Activated naive CD8-positive, alpha-beta T cell treated with anti-CD3 and anti-CD28 coated beads for 36 hours (primary cell): ENCODE data around the gene FOXD1. TPM values are rescaled to one million over a fixed set of nuclear protein-coding genes. Genes with fewer than 3 reads are reported as not detected.
"Not testable (repeated sequence)": the region's sequence is repeated elsewhere in the genome, so short reads cannot be mapped to it uniquely, and the experiment has no call there.

Source experiments
- DNase-seq: peaks from one replicate; pipeline ENCODE4 v3.0.0; 2021
- H3K27ac Mint-ChIP-seq: one replicate; pipeline ENCODE4 v1.8.0; 2022; ENCODE audit warnings: mild to moderate bottlenecking, moderate library complexity, mixed read lengths
- H3K27me3 Mint-ChIP-seq: one replicate; pipeline ENCODE4 v1.8.0; 2022; ENCODE audit warnings: mild to moderate bottlenecking, mixed read lengths
- H3K36me3 Mint-ChIP-seq: one replicate; pipeline ENCODE4 v1.8.0; 2021; ENCODE audit warnings: mild to moderate bottlenecking, mixed read lengths
- H3K4me1 Mint-ChIP-seq: one replicate; pipeline ENCODE4 v1.8.0; 2021; ENCODE audit warnings: mixed read lengths
- H3K4me3 Mint-ChIP-seq: one replicate; pipeline ENCODE4 v1.8.0; 2022; ENCODE audit warnings: mild to moderate bottlenecking, moderate library complexity, mixed read lengths
- H3K9me3 Mint-ChIP-seq: one replicate; pipeline ENCODE4 v1.8.0; 2022; ENCODE audit warnings: mixed read lengths
- total RNA-seq, 2 experiments: library from RNA; stranded (reverse); gene quantifications; one replicate each; pipeline ENCODE4 v1.2.3, GENCODE V29; 2021

Gene FOXD1
- total RNA-seq, 2 experiments from 2014 or later, result 0.45 to 0.58 TPM

DNA sequence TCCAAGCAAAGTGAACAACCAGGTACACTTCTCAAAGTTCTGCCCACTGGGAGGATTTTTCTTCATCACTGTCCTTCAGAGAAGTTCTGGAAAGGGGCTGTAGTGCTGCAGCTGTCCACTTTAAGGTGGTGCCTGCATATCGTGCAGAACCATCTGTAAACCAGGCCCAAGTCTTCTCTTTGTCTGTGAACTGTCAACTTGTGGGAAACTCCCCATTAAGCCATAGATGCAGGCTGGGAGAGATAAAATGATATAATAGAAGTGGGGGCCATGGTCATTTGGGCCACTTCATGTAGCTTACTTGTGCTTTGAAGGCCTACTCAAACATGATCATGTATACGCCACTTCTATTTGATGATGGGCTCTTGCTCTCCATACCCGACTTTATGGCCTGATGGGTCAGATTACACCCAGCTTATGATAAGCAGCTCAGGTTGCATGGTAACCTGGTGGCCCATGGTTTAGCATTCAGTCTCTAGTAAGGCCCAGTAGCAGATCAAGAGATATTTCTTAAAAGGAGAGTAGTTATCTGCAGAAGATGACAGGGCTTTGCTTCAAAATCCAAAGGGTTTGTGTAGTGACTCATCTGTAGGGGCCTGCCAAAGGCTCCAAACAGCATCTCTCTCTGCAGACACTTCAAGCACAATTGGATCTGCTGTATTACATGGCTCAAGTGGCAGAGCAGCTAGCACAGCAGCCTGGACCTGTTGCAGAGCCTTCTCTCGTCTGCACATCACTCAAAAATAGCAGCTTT is 34.0 kb upstream of the FOXD1 start:
- no peaks in the 10 kb centered on the region for H3K4me1 Mint-ChIP-seq
- H3K36me3 Mint-ChIP-seq, result no peaks in the 10 kb centered on the region
- H3K4me3 Mint-ChIP-seq, result no peak overlapping the region
- H3K27me3 Mint-ChIP-seq, result peaks cover 31% of the 10 kb centered on the region
- H3K9me3 Mint-ChIP-seq, result no peaks in the 10 kb centered on the region
- no peak overlapping the region for H3K27ac Mint-ChIP-seq
- DNase-seq, result no peak

DNA sequence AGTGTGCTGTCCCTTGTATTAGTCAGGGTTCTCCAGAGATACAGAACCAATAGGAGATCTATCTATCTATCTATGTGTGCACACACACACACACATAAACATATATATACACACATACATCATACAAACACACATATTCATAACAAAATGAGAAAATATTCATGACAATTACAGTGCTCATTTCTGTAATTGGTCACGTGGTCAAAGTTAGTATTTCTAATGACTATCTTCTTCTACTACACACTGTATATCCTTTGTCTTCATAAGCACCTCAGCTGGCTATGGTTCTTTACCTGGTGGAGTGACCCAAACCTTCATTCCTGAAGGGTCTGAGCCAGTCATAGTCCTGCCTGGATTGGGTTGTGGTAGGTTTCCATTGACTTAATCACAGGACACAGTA is 31.9 kb upstream of the FOXD1 start:
- Mint-ChIP-seq H3K27me3 (peaks cover 22% of the 10 kb centered on the region), H3K9me3 (no peaks in the 10 kb centered on the region)

DNA sequence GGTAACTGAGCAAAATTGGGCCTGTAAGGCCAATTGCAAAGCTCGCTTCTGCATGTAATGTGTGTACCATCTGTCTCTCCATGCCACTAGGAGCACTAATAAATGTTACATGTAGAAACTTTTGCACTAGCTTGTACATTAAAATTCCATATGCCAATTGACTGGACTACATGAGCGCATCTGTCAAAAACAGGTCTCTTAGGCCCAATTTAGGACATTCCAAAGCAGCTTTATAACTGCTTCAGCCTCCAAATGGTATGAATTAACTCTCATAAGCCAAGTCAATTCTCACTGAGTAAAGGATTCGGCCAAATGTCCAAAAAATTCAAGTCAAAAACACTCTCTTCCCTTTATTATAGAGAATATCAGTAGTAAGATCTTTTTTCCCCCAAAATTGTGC is 23.5 kb upstream of the FOXD1 start:
- Mint-ChIP-seq H3K4me3 (no peak overlapping the region), H3K9me3 (no peaks in the 10 kb centered on the region), H3K27me3 (peaks cover 26% of the 10 kb centered on the region), H3K4me1 (no peaks in the 10 kb centered on the region), H3K27ac (no peak overlapping the region), H3K36me3 (no peaks in the 10 kb centered on the region)
- DNase-seq, result no peak

More for the DNA sequence above, 31.9 kb upstream of the FOXD1 start:
- no peak overlapping the region for H3K4me3 Mint-ChIP-seq
- H3K27ac Mint-ChIP-seq, result no peak overlapping the region
- no peak for DNase-seq
- no peaks in the 10 kb centered on the region for H3K4me1 Mint-ChIP-seq
- H3K36me3 Mint-ChIP-seq, result no peaks in the 10 kb centered on the region

DNA sequence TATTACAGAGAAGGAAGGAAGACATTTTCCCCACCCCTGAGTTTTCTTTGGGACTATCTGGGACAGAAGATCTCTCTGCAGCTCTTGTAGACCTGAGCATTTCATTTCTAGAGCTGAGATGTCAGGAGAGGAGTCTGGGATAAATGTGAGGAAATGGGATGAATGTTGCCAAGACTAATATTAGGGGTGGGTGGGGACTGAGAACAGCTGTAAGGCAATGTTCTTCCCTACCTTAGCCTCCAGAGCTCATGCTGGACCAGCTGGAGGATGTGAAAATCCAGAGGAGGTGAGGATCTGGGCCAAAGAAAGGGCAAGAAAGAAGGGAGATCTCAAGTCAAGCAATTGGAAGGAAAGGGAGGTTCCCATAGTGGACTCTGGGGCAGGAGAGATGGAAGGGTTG is 23.1 kb upstream of the FOXD1 start:
- Mint-ChIP-seq H3K4me3 (no peak overlapping the region), H3K27ac (no peak overlapping the region), H3K36me3 (no peaks in the 10 kb centered on the region), H3K9me3 (no peaks in the 10 kb centered on the region), H3K27me3 (peaks cover 26% of the 10 kb centered on the region), H3K4me1 (no peaks in the 10 kb centered on the region)
- no peak for DNase-seq

DNA sequence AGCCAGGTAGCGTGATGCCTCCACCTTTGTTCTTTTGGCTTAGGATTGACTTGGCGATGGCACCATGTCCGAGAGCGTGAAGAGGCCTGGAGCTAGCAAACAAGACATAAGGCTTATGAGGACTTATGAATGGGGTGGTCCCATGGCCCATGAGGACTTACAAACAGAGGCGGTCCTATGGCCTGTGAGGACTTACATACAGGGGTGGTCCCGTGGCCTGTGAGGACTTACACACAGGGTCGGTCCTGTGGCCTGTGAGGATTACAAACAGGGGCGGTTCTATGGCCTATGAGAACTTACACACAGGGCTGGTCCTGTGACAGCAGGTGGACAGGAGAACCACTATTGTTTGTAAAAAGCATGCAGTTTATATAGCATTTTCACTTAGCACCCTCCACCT is 21.3 kb upstream of the FOXD1 start:
- H3K9me3 Mint-ChIP-seq, result no peaks in the 10 kb centered on the region
- no peak for DNase-seq
- no peak overlapping the region for H3K4me3 Mint-ChIP-seq
- no peaks in the 10 kb centered on the region for H3K4me1 Mint-ChIP-seq
- H3K36me3 Mint-ChIP-seq, result no peaks in the 10 kb centered on the region
- peaks cover 34% of the 10 kb centered on the region for H3K27me3 Mint-ChIP-seq
- H3K27ac Mint-ChIP-seq, result no peak overlapping the region

DNA sequence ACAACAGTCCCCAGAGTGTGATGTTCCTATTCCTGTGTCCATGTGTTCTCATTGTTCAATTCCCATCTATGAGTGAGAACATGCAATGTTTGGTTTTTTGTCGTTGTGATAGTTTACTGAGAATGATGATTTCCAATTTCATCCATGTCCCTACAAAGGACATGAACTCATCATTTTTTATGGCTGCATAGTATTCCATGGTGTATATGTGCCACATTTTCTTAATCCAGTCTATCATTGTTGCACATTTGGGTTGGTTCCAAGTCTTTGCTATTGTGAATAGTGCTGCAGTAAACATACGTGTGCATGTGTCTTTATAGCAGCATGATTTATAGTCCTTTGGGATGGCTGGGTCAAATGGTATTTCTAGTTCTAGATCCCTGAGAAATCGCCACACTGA is 20.1 kb upstream of the FOXD1 start:
- H3K4me3 Mint-ChIP-seq, H3K9me3 Mint-ChIP-seq, H3K27ac Mint-ChIP-seq, H3K36me3 Mint-ChIP-seq, H3K4me1 Mint-ChIP-seq, DNase-seq: not testable (repeated sequence)
- peaks cover 37% of the 10 kb centered on the region for H3K27me3 Mint-ChIP-seq

DNA sequence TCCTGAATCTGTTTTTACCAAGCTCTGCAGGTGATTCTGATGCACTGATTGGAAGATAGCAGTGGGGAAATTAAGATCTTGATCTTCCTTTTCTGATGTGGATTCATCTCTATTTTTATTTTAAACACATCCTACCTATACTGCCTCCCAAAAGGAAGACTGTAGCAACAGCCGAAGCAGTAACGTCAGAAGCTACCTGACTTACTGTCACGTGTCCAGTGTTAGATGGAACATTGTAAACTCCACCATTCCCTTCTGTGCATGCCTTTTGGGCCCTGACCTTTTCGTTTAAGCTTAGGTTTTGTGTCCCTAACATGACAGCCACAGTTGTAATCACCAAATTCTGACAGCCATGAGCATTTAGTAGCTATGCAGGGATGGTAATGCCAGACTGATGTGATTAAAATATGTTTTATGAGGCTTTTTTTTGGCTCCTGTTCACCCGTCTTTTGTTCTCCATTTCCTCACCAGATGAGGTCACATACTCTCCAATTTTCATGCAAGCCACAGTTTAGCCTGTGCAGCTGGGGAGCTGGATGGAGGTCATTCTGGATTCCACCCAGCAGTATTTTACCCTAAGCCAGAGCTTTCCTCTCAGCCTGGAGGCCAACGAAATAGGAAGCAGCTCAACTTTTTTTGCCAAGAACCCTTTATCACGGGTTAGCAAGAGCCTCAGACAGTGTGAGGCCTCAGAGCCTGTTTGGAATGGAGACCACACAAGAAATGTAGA is 15.6 kb upstream of the FOXD1 start:
- Mint-ChIP-seq H3K27ac (no peak overlapping the region), H3K27me3 (peaks cover 39% of the 10 kb centered on the region), H3K36me3 (no peaks in the 10 kb centered on the region), H3K9me3 (no peaks in the 10 kb centered on the region), H3K4me1 (no peaks in the 10 kb centered on the region), H3K4me3 (no peak overlapping the region)
- DNase-seq, result no peak

DNA sequence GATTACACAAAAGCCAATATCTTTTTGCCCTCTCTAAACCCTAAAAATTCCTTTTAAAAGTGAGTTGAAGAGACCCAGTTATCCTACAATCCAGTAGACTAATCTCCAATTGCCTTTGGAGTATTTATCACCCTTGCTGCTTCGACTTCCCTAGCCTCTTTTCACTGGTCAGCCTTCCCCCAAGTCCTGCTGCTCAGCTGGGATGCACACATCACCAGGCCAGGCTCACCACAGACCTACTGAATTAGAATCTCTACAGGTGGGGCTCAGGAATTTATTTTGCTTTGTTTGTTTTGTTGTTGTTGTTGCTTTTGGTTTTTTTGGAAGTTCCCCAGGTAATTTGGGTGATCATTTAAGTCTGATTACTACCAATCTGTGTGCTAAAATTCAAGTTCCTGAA is 11.6 kb upstream of the FOXD1 start:
- Mint-ChIP-seq H3K4me3 (no peak overlapping the region), H3K36me3 (no peaks in the 10 kb centered on the region), H3K27ac (no peak overlapping the region), H3K4me1 (no peaks in the 10 kb centered on the region), H3K27me3 (peaks cover 59% of the 10 kb centered on the region), H3K9me3 (no peaks in the 10 kb centered on the region)
- no peak for DNase-seq

DNA sequence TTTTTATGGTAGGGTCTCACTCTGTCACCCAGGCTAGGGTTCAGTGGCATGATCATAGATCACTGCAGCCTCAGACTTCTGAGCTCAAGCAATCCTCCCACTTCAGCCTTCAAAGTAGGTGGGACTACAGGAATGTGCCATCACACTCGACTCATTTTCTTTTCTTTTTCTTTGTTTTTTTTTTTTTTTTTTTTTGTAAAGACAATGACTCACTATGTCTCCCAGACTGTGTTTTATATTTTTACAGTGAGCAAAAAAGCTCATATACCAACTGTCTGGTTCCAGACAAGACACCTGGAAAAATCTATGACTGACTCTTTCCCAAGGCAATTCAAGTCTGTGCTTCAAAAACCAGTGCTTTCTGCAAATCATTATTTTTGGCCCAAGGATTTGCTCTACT is 10.8 kb upstream of the FOXD1 start:
- DNase-seq, result no peak
- Mint-ChIP-seq H3K36me3 (no peaks in the 10 kb centered on the region), H3K27me3 (peaks cover 64% of the 10 kb centered on the region), H3K9me3 (no peaks in the 10 kb centered on the region), H3K4me3 (no peak overlapping the region), H3K4me1 (no peaks in the 10 kb centered on the region), H3K27ac (no peak overlapping the region)

DNA sequence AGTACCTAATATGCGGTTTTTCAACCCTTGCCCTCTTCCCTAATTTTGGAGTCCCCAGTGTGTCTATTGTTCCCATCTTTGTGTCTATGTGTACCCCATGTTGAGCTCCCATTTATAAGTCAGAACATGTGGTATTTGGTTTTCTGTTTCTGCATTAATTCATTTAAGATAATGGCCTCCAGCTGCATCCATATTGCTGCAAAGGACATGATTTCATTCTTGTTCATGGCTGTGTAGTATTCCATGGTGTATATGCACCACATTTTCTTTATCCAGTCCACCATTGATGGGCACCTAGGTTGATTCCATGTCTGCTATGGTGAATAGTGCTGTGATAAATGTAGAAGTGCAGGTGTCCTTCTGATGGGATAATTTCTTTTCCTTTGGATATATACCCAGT is 7.9 kb upstream of the FOXD1 start:
- not testable (repeated sequence) for H3K4me3 Mint-ChIP-seq, H3K4me1 Mint-ChIP-seq, DNase-seq, H3K36me3 Mint-ChIP-seq, H3K27ac Mint-ChIP-seq, H3K9me3 Mint-ChIP-seq
- H3K27me3 Mint-ChIP-seq, result peaks cover 86% of the 10 kb centered on the region

DNA sequence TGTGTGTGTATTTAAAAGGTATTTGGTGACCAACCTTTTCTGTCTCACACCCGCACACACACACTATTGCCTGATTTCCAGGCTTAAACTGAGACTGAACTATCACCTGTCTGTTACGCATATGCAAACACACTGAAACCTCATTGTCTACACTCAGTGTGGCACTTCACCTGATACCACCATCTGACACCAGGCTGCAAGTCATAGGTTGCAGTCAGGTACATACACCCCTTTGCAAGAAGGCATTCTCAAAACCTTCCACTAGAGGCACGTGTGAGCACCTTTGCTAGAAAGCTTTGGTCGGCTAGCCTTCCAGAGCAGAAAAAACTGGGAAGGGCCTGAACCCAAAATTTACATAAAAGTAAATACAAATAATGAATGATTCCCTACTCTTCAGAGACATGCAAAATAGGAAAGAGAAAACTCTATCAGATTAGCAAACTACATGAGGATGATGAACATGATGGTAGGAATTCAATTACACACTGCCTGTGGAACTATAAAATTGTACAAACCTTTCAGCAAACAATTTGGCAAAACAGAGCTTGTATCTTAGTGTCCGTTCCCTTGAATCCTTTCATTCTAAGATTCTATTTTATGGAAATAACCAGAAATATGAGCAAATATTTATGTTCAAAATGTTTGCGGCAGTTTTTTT is 5.9 kb upstream of the FOXD1 start:
- no peaks in the 10 kb centered on the region for H3K36me3 Mint-ChIP-seq
- H3K4me1 Mint-ChIP-seq, result peaks cover 5% of the 10 kb centered on the region
- no peaks in the 10 kb centered on the region for H3K9me3 Mint-ChIP-seq
- peaks cover 88% of the 10 kb centered on the region for H3K27me3 Mint-ChIP-seq
- no peak for DNase-seq
- no peak overlapping the region for H3K27ac Mint-ChIP-seq
- no peak overlapping the region for H3K4me3 Mint-ChIP-seq

DNA sequence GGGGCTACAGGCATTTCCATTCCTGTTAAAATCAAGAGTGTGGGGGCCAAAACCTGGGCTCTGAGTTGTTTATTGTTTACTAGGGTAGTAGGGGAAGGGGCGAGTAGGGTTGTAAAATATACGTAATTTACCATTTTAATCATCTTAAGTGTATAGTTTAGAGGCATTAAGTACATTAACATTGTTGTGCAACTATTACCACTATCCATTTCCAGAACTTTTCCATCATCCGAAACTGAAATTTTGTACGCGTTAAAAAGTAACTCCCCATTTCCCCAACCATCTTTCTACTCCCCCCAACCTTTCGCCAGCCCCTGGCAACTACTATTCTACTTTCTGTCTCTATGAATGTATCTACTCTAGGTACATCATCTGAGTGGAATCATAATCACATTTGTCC is 3.6 kb upstream of the FOXD1 start:
- no peak overlapping the region for H3K27ac Mint-ChIP-seq
- no peak overlapping the region for H3K4me3 Mint-ChIP-seq
- peaks cover 91% of the 10 kb centered on the region for H3K27me3 Mint-ChIP-seq
- H3K4me1 Mint-ChIP-seq, result peaks cover 13% of the 10 kb centered on the region
- no peak for DNase-seq
- H3K36me3 Mint-ChIP-seq, result peaks cover 2% of the 10 kb centered on the region
- H3K9me3 Mint-ChIP-seq, result no peaks in the 10 kb centered on the region

DNA sequence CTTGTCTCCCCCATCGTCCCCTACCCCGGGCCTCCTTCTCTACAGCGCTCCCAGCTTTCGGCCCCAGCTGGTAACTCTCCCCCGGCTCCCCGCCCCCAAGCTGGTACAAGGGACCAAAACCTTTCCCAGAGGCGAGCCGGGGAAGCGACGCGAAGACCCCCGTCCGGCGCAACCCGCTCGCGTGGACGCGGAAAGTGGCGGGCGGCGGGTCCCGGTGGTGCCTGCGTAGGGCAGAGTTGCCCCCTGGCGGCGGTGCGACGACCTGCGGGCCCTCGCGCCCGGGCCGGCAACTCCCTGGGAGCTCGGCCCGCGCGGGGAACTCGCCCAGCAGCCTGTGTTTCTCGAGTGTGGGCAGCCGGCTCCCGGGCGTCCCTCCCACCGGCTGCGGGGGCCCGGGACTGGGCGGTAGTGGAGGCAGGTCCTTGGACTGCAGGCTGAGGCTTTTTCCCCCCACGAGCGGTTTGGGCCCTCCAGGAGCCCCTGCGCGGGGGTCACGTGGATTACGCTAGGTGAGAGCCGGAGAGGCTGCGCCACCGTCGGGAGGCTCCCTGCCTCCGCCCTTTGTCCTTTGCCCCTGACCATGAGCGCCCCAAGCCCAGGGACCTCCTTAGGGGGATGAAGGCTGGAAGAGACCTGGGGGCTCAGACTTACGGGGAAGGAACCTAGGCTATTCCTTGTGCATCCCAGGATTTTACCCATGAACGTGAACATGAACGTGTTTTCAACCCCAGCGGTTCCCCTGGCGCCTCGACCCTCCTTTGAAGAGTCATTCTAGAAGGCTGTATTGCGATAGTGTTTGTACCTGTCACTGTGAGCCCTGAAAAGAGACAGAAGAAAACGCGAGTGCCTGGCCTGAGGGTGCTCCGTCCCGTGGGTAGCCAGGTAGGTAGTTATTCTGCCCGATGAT is 2.9 kb upstream of the FOXD1 start:
- Mint-ChIP-seq H3K9me3 (no peaks in the 10 kb centered on the region), H3K36me3 (peaks cover 2% of the 10 kb centered on the region), H3K27me3 (peaks cover 88% of the 10 kb centered on the region), H3K4me3 (no peak overlapping the region), H3K4me1 (peaks cover 14% of the 10 kb centered on the region), H3K27ac (no peak overlapping the region)
- peak; percentile 75 for DNase-seq

DNA sequence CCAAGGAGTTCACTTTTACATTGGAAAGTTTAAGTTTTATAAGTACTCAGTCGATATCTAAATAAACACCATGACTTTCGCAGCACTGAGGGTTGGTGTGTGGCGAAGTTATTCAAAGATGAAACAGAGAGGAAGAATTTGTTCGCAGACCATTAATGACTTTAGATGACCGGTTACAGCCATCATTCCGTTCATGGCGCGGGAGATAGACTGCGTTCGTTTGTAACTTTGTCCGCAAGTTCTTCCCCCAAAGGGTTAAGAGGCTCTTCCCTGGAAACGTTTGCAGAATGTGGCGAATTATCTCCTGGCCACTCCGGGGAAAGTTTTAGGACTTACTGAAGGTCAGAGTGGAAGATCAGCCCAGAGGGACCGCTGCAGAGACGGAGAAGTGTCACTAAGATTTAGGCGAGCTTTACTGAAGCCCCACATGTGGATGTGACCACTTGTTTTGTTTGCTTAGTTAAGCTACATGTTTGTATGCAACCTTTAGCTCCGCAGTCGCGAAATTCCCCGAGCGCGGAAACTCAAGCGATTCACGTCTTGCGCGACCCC is 2.2 kb upstream of the FOXD1 start:
- no peak overlapping the region for H3K27ac Mint-ChIP-seq
- no peak overlapping the region for H3K4me3 Mint-ChIP-seq
- DNase-seq, result no peak
- peaks cover 2% of the 10 kb centered on the region for H3K36me3 Mint-ChIP-seq
- peaks cover 15% of the 10 kb centered on the region for H3K4me1 Mint-ChIP-seq
- H3K9me3 Mint-ChIP-seq, result no peaks in the 10 kb centered on the region
- peaks cover 88% of the 10 kb centered on the region for H3K27me3 Mint-ChIP-seq
